Gastroesophageal sphincter (tissue), 4 donors: ENCODE results near the gene MINDY3. TPM values are rescaled to one million over a fixed set of nuclear protein-coding genes. Genes with fewer than 3 reads are reported as not detected.
A peak's percentile ranks its signal among the peaks of the same experiment; 100 is the strongest.

ENCODE experiments used
- ATAC-seq: fragments of 150-250 bp; one replicate; pipeline ENCODE4 v1.9.1; 2016; ENCODE audit warnings: mild to moderate bottlenecking, moderate library complexity
- H3K27ac ChIP-seq, 4 donors: fragments of 200-600 bp; sonication (generic) in 3 of 4; 1 replicate in 3 of 4; 2 replicates in 1 of 4; pipeline ENCODE4 v1.5.1; 2016 to 2019
- H3K27me3 ChIP-seq: fragments of 200-600 bp; sonication (generic); one replicate; pipeline ENCODE4 v1.5.1; 2019
- H3K36me3 ChIP-seq, 2 donors: fragments of 200-600 bp; sonication (generic); one replicate each; pipeline ENCODE4 v1.5.1; 2019; ENCODE audit warnings: control low read depth in 1 of 2
- H3K4me1 ChIP-seq, 3 donors: fragments of 200-600 bp; sonication (generic); 1 replicate in 2 of 3; 2 replicates in 1 of 3; pipeline ENCODE4 v1.5.1; 2016 to 2019; ENCODE audit warnings: control low read depth in 2 of 3
- H3K4me3 ChIP-seq, 2 donors: fragments of 200-600 bp; sonication (generic); one replicate each; pipeline ENCODE4 v1.5.1; 2019; ENCODE audit warnings: mild to moderate bottlenecking in 1 of 2, moderate library complexity in 1 of 2
- H3K9me3 ChIP-seq, 3 donors: fragments of 200-600 bp; sonication (generic); one replicate each; pipeline ENCODE4 v1.5.1; 2017 to 2019; ENCODE audit warnings: control low read depth in 2 of 3
- EP300 ChIP-seq: sonication (generic); formaldehyde crosslinking; IDR thresholded peaks from one replicate; pipeline ENCODE4 v1.6.1; 2017; ENCODE audit warnings: antibody characterized with exemption, mild to moderate bottlenecking
- POLR2A ChIP-seq, 2 donors: fragments of 450-650 bp; IDR thresholded peaks; one replicate each; pipeline ENCODE4 v1.6.1; 2017; ENCODE audit warnings: antibody characterized with exemption in 2 of 2, mild to moderate bottlenecking in 2 of 2, moderate library complexity in 1 of 2
- POLR2AphosphoS5 ChIP-seq: sonication (generic); formaldehyde crosslinking; IDR thresholded peaks from one replicate; pipeline ENCODE4 v1.6.1; 2017; ENCODE audit warnings: antibody characterized with exemption
- WGBS, 2 donors: methylation state at CpG; one replicate each; pipeline ENCODE4 v1.1.5; 2018; ENCODE audit warnings: low coverage in 1 of 2; 5-methylcytosine and 5-hydroxymethylcytosine counted together
- total RNA-seq, 4 donors: library from RNA; depleted of rRNA; stranded (reverse); fragments of >200 nt; gene quantifications; one replicate each; pipeline ENCODE4 v1.1.0, GENCODE V29; 2016
- TF ChIP-seq, protein P1 (sequence below), 4 experiments: fragments of 200-600 bp in 2 of 4; fragments of 450-650 bp in 2 of 4; sonication (generic) in 1 of 4; IDR thresholded peaks; one replicate each; pipeline ENCODE4 v1.5.1; 2017 to 2019; ENCODE audit warnings: antibody characterized with exemption in 4 of 4, mild to moderate bottlenecking in 2 of 4, moderate library complexity in 2 of 4

MINDY3 gene
- total RNA-seq, 4 donors from 2014 or later, result 21.8 to 93.6 (median 36.7) TPM

DNA sequence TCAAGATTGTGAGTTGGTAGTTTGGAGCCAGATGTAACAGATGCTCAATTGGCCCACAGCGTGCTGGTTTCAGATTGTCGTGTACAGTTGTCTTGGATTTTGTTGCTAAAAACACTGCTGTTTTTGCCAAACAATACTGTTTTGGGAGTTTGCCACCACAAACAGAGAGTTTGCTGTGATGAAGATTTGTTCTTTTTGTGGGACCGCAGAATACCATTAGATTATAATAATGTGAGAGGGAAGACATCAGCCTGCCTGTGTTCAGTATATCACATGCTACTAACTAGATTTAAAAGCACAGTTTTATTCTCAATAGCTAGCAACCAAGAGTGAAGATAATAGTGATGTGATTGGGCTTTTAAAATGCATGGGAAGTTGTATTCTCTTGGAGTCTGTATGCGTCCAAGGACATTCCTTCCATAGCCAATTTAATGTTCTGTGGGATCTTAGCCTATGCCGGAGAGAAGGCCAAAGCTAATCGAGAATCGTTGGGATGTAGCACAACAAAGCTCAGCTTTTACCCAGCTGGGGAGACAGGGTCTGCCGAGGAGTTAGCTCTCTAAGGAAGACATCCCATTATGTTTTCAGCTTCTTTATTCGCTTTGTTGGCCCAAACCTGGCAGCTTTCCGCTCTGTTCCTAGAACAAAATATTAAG lies 121.9 kb downstream of the MINDY3 start:
- 41 to 45% methylated on average over 7 to 10 of the region's 10 CpGs for WGBS, 2 donors
- H3K27ac ChIP-seq, result peak overlapping the region; percentile 55 to 73 (median 66)
- H3K9me3 ChIP-seq, result no peaks in the 10 kb centered on the region
- peak; percentile 62 for ATAC-seq
- TF ChIP-seq, protein P1, sequence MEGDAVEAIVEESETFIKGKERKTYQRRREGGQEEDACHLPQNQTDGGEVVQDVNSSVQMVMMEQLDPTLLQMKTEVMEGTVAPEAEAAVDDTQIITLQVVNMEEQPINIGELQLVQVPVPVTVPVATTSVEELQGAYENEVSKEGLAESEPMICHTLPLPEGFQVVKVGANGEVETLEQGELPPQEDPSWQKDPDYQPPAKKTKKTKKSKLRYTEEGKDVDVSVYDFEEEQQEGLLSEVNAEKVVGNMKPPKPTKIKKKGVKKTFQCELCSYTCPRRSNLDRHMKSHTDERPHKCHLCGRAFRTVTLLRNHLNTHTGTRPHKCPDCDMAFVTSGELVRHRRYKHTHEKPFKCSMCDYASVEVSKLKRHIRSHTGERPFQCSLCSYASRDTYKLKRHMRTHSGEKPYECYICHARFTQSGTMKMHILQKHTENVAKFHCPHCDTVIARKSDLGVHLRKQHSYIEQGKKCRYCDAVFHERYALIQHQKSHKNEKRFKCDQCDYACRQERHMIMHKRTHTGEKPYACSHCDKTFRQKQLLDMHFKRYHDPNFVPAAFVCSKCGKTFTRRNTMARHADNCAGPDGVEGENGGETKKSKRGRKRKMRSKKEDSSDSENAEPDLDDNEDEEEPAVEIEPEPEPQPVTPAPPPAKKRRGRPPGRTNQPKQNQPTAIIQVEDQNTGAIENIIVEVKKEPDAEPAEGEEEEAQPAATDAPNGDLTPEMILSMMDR (IDR thresholded peaks at IDR 0.05), result no peak
- peak; percentile 15 for TF ChIP-seq POLR2AphosphoS5
- no peak for TF ChIP-seq POLR2A (IDR thresholded peaks at IDR 0.05)
- no peaks in the 10 kb centered on the region for H3K27me3 ChIP-seq
- H3K4me3 ChIP-seq, result no peak overlapping the region
- peaks cover 0 to 46% (median 15%) of the 10 kb centered on the region in 3 donors for H3K4me1 ChIP-seq
- H3K36me3 ChIP-seq, result no peaks in the 10 kb centered on the region

DNA sequence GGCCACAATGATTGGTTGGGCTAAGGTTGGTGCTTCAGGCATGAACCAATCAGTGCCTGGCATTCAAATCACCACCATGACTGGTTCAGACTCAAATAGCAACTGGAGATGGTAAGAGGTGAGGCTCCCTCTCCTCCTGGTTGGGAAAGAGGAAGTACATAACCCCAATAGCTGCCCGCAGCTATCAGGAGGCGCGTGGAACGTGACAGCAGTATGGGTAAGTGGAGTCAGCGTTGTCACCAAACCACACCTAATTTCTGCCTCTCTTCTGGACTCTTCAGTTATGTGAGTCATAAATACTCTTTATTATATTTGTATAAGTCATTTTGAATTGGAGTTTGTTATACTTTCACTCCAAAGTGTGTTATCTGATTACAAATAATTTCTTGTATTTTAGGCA lies 122.7 kb downstream of the MINDY3 start:
- no peak overlapping the region for H3K4me3 ChIP-seq
- TF ChIP-seq, protein P1 (IDR thresholded peaks at IDR 0.05), result no peak
- TF ChIP-seq POLR2AphosphoS5 (no peak), EP300 (no peak), POLR2A (IDR thresholded peaks at IDR 0.05) (no peak)
- peak overlapping the region in 2 of 4 donors; percentile 3 to 73 for H3K27ac ChIP-seq
- 43 to 62% methylated on average over 3 to 5 of the region's 5 CpGs for WGBS, 2 donors
- peaks cover 0 to 46% (median 15%) of the 10 kb centered on the region in 3 donors for H3K4me1 ChIP-seq
- H3K27me3 ChIP-seq, result no peaks in the 10 kb centered on the region
- no peaks in the 10 kb centered on the region for H3K36me3 ChIP-seq
- H3K9me3 ChIP-seq, result no peaks in the 10 kb centered on the region
- ATAC-seq, result no peak

DNA sequence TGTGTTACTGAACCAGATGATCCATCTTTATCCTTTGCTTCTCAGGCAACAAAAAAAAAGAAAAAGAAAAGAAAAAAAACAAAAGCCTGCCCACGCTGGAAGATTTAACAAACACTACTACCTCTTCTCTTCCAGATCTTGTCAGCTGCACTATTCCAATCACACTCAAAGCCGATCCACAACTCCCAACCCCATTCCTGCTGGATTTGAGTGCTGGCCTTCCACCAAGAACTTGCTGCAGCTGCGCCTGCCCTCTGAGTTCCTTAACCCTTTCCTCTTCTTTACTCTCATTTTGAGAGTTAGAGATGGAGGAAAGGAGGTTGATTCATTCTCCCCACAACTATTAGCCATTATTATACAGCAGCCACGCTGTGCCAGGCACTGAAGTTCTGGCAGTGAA lies 124.5 kb downstream of the MINDY3 start:
- Histone ChIP-seq H3K27me3 (no peaks in the 10 kb centered on the region), H3K4me1 (peaks cover 0 to 46% (median 15%) of the 10 kb centered on the region in 3 donors), H3K4me3 (no peak overlapping the region), H3K36me3 (no peaks in the 10 kb centered on the region), H3K9me3 (no peaks in the 10 kb centered on the region), H3K27ac (peak overlapping the region in 3 of 4 donors; percentile 7 to 58 (median 11))
- ATAC-seq, result peak; percentile 49
- TF ChIP-seq POLR2A (IDR thresholded peaks at IDR 0.05) (no peak), EP300 (no peak), POLR2AphosphoS5 (no peak)
- TF ChIP-seq, protein P1 (IDR thresholded peaks at IDR 0.05), result no peak
- 19 to 21% methylated on average over 3 to 4 of the region's 4 CpGs for WGBS, 2 donors

DNA sequence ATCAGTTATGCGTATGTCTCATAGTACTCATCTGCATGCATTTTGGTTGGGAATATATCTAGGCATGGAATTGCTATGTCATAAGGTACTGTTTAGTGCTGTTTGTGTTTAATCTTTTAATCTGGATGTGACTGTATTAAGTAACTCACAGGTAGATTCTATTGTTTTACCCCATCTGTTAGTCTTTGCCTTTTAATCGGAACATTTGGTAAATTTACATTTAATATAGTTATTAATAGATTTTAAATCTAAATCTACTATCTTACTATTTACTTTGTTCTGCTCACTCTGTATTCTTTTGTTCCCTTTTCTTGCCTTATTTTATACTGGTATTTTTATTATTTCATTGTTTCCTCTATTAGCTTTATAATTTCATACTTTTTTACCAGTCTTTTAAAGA lies 130.0 kb downstream of the MINDY3 start:
- ATAC-seq, result no peak
- Histone ChIP-seq H3K4me1 (peaks cover 2 to 28% (median 3%) of the 10 kb centered on the region in 3 donors), H3K36me3 (no peaks in the 10 kb centered on the region), H3K27ac (no peak overlapping the region), H3K27me3 (no peaks in the 10 kb centered on the region), H3K9me3 (no peaks in the 10 kb centered on the region), H3K4me3 (no peak overlapping the region)
- WGBS, 2 donors, result 85 to 94% methylated on average over 2 of the region's 2 CpGs
- TF ChIP-seq POLR2AphosphoS5, result no peak
- TF ChIP-seq POLR2A (IDR thresholded peaks at IDR 0.05), result no peak
- TF ChIP-seq EP300, result no peak
- TF ChIP-seq, protein P1 (IDR thresholded peaks at IDR 0.05), result no peak

DNA sequence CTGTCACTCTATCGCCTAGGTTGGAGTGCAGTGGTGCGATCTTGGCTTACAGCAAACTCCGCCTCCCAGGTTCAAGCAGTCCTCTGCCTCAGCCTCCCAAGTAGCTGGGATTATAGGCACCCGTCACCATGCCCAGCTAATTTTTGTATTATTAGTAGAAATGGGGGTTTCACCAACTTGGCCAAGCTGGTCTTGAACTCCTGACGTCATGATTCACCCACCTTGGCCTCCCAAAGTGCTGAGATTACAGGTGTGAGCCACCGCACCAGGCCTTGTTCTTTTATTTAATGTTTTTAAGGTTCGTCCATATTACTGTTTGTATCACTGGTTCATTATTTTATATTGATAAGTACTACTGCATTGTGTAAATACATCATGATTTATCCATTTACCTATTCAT lies 130.4 kb downstream of the MINDY3 start:
- Histone ChIP-seq H3K27me3 (no peaks in the 10 kb centered on the region), H3K9me3 (no peaks in the 10 kb centered on the region), H3K36me3 (no peaks in the 10 kb centered on the region), H3K4me1 (peaks cover 0 to 28% (median 3%) of the 10 kb centered on the region in 3 donors), H3K4me3 (no peak overlapping the region), H3K27ac (no peak overlapping the region)
- no peak for ATAC-seq
- WGBS, 2 donors, result 83 to 96% methylated on average over 1 to 4 of the region's 7 CpGs
- TF ChIP-seq EP300, result no peak
- TF ChIP-seq, protein P1 (IDR thresholded peaks at IDR 0.05), result no peak
- no peak for TF ChIP-seq POLR2A (IDR thresholded peaks at IDR 0.05)
- TF ChIP-seq POLR2AphosphoS5, result no peak
